Kidney (tissue), 14 donors: ENCODE results near the gene RFXANK. TPM values are rescaled to one million over a fixed set of nuclear protein-coding genes. Genes with fewer than 3 reads are reported as not detected.
A peak's percentile ranks its signal among the peaks of the same experiment; 100 is the strongest.

Source experiments
- DNase-seq, 5 donors: peaks; one replicate each; pipeline ENCODE4 v3.0.0-alpha.2; 2013 to 2020
- FAIRE-seq: peaks from 2 replicates; lab custom pipeline; 2012; peaks lifted over from hg19 to GRCh38; lab: Jason Lieb, UNC
- H3K27ac ChIP-seq, 2 donors: one replicate each; pipeline ENCODE4 v1.7.0; 2013; ENCODE audit warnings: low read depth in 2 of 2, low read length in 2 of 2, inconsistent platforms in 1 of 2
- H3K27me3 ChIP-seq: one replicate; pipeline ENCODE4 v1.7.1; 2013; ENCODE audit warnings: low read length, inconsistent platforms; ENCODE audit not compliant: control insufficient read depth, insufficient read depth
- H3K36me3 ChIP-seq, 3 donors: one replicate each; pipeline versions ENCODE4 v1.7.0 to v1.7.1; 2013; ENCODE audit warnings: low read length in 3 of 3, control low read depth in 1 of 3, inconsistent platforms in 1 of 3; ENCODE audit not compliant: insufficient read depth in 3 of 3, control insufficient read depth in 2 of 3
- H3K4me1 ChIP-seq, 3 donors: one replicate each; pipeline versions ENCODE4 v1.7.0 to v1.7.1; 2013; ENCODE audit warnings: low read length in 3 of 3, inconsistent platforms in 1 of 3, low read depth in 1 of 3; ENCODE audit not compliant: control insufficient read depth in 2 of 3, insufficient read depth in 2 of 3
- H3K4me3 ChIP-seq, 3 donors: one replicate each; pipeline versions ENCODE4 v1.7.0 to v1.8.1; 2013; ENCODE audit warnings: low read length in 3 of 3, control low read depth in 1 of 3, inconsistent platforms in 1 of 3
- H3K9ac ChIP-seq, 3 donors: one replicate each; pipeline versions ENCODE4 v1.7.0 to v1.7.1; 2013; ENCODE audit warnings: low read length in 3 of 3, control low read depth in 1 of 3, inconsistent platforms in 1 of 3
- H3K9me3 ChIP-seq, 3 donors: one replicate each; pipeline versions ENCODE4 v1.7.0 to v1.7.1; 2013; ENCODE audit warnings: low read length in 3 of 3, control low read depth in 1 of 3, inconsistent platforms in 1 of 3; ENCODE audit not compliant: control insufficient read depth in 2 of 3, insufficient read depth in 1 of 3
- intact Hi-C: fragments of 100-400 bp; cut with DNase I; formaldehyde crosslinking; loops from one replicate; pipeline ENCODE4 v1.11.1; 2022
- polyA plus RNA-seq: library from polyadenylated mRNA; stranded (reverse); fragments of 350-450 nt; fragmentation: Illumina TruSeq; extraction: RNeasy Lipid Tissue Mini Kit (QIAGEN cat#74804); gene quantifications from one replicate; pipeline ENCODE4 v1.2.3, GENCODE V29; 2014; ENCODE audit warnings: low read depth, low replicate concordance; ENCODE audit not compliant: insufficient read depth
- total RNA-seq: library from RNA; stranded (reverse); fragmentation: NEBNext Ultra II Directional; extraction: Animal tissue kit (Norgen Biotek cat#: 25700); gene quantifications from one replicate; pipeline ENCODE4 v1.2.1, GENCODE V29; 2021
- TF ChIP-seq, protein P1 (sequence below): IDR thresholded peaks from 3 replicates; pipeline ENCODE4 v1.5.1; 2012; ENCODE audit warnings: mild to moderate bottlenecking, moderate library complexity, borderline replicate concordance; ENCODE audit not compliant: insufficient read depth; ENCODE audit errors: extremely low read depth
- donor health status: control.
- donor health status: control.
- donor health status: control.
- donor health status: control.
- donor health status: control.
- donor health status: DM: yes; HTN: yes; CAD: no.
- donor health status: Normal renal cell carcinoma (clear cell type).

Gene RFXANK
- total and polyA plus RNA-seq, 2 donors from 2014 or later: 70.7 to 133 TPM

DNA sequence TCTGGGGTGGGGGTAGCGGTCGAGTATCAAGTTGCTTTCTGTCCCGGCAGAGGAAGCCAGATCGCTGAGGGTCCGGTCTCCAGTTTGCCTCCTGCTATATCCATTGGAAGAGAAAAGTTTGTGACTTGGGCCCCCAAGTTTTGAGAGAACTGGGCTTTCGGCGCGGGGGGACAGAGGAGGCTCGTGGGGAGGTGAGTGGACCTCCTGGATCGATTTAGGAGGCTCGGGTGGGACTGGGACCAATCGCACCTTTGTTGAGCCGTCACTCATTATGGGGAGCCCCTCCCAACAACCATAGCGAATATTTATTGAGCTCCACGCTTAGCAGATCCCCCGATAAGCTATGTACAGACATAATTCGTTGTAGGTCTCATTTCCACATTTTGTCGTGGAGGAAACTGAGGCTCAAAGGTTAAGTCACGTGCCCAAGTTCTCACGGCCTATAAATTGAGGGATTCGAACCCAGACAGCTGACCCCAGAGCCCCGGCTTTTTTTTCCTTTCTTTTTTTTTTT, 909 bp downstream of the RFXANK start:
- peak overlapping the region in 1 of 2 donors; percentile 42 for H3K27ac ChIP-seq

DNA sequence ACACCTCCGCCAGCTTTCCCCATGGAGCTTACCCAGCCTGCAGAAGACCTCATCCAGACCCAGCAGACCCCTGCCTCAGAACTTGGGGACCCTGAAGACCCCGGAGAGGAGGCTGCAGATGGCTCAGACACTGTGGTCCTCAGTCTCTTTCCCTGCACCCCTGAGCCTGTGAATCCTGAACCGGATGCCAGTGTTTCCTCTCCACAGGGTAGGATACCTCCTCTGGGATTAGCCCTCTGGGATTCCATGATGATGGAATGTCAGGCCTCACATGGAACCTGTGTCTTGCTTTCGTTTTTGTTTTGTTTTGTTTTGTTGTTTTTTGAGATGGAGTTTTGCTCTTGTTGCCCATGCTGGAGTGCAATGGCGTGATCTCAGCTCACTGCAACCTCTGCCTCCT, 1.9 kb downstream of the RFXANK start:
- no peaks in the 10 kb centered on the region for H3K9me3 ChIP-seq
- H3K4me3 ChIP-seq: peak overlapping the region in 1 of 3 donors; percentile 99
- H3K4me1 ChIP-seq: peaks cover 0 to 18% (median 4%) of the 10 kb centered on the region in 3 donors
- no peak overlapping the region for H3K9ac ChIP-seq
- peaks cover 0 to 9% (median 8%) of the 10 kb centered on the region in 3 donors for H3K36me3 ChIP-seq
- intact Hi-C loops: no loop called here
- no peak for DNase-seq
- TF ChIP-seq, protein P1, sequence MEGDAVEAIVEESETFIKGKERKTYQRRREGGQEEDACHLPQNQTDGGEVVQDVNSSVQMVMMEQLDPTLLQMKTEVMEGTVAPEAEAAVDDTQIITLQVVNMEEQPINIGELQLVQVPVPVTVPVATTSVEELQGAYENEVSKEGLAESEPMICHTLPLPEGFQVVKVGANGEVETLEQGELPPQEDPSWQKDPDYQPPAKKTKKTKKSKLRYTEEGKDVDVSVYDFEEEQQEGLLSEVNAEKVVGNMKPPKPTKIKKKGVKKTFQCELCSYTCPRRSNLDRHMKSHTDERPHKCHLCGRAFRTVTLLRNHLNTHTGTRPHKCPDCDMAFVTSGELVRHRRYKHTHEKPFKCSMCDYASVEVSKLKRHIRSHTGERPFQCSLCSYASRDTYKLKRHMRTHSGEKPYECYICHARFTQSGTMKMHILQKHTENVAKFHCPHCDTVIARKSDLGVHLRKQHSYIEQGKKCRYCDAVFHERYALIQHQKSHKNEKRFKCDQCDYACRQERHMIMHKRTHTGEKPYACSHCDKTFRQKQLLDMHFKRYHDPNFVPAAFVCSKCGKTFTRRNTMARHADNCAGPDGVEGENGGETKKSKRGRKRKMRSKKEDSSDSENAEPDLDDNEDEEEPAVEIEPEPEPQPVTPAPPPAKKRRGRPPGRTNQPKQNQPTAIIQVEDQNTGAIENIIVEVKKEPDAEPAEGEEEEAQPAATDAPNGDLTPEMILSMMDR: no peak
- no peaks in the 10 kb centered on the region for H3K27me3 ChIP-seq
- H3K27ac ChIP-seq: no peak overlapping the region
- FAIRE-seq: no peak

More for the DNA sequence above, 909 bp downstream of the RFXANK start:
- Histone ChIP-seq H3K9ac (peak overlapping the region; percentile 30 to 88 (median 87)), H3K4me1 (peaks cover 0 to 18% (median 4%) of the 10 kb centered on the region in 3 donors), H3K4me3 (peak overlapping the region; percentile 86 to 99 (median 88)), H3K27me3 (no peaks in the 10 kb centered on the region), H3K36me3 (peaks cover 0 to 3% (median 0%) of the 10 kb centered on the region in 3 donors), H3K9me3 (no peaks in the 10 kb centered on the region)
- TF ChIP-seq, protein P1: no peak
- no peak for DNase-seq
- intact Hi-C loops: no loop called here
- no peak for FAIRE-seq

DNA sequence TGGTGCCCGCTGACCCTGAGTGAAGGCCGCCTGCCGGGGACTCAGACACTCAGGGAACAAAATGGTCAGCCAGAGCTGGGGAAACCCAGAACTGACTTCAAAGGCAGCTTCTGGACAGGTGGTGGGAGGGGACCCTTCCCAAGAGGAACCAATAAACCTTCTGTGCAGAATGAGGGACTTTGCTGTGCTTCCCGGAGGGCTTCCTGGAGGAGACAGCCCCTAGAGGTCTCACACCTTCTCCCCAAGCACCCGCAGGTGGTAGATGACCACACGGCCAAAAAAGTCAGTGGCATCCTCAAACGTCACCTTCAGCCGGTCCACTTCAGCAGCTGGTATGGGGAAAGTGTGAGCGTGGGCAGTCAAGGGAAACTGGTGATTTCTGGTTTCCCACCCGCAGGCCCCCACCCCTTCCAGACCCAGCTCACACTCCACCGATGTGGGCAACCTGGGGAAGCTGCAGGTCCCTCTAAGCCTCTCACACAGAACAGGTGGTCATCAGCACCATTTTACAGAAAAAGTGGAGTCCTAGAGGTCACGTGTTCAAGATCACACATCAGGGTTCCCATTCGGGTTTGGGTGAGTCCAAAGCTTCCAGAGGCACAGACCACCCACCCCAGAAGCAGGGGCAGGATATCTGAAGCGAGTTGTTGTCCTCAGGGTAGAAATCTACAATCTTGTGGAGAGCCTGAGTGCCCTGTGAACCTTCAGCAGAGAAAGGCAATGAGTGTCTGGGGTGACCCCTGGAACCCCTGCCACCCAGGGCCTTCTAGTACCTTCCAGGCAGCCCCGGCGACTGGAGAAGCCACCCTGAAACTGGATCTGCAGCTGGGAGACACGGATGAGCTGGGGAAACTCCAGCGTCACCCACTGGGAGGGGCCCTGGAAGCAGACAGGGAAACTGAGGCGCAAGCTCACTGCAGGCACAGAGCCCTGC, 9.9 kb downstream of the RFXANK start:
- Histone ChIP-seq H3K4me1 (peaks cover 0 to 8% (median 0%) of the 10 kb centered on the region in 3 donors), H3K27me3 (no peaks in the 10 kb centered on the region), H3K36me3 (peaks cover 0 to 11% (median 9%) of the 10 kb centered on the region in 3 donors), H3K9me3 (no peaks in the 10 kb centered on the region), H3K9ac (peak overlapping the region in 1 of 3 donors; percentile 76), H3K27ac (no peak overlapping the region), H3K4me3 (peak overlapping the region in 2 of 3 donors; percentile 68 to 82)
- no peak for DNase-seq
- TF ChIP-seq, protein P1: no peak
- intact Hi-C loops: no loop called here
- no peak for FAIRE-seq
